ENCODE data around the gene DRG1.

The DRG1 gene

GRCh38 chr22:31440681-31441080, 41.3 kb downstream of the DRG1 start:
- Histone ChIP-seq H3K36me3 (ENCODE audit: control insufficient read depth in 5 of 5, insufficient read depth in 5 of 5, low read length in 5 of 5) (peaks cover 37 to 97% (median 85%) of the 10 kb centered on the region in 5 donors), H3K9ac (ENCODE audit: low read length in 5 of 5) (no peak overlapping the region), H3K27ac (ENCODE audit: low read depth, low read length) (no peak overlapping the region), H3K27me3 (ENCODE audit: control insufficient read depth in 5 of 5, insufficient read depth in 4 of 5, low read length in 5 of 5) (no peaks in the 10 kb centered on the region), H3K4me1 (ENCODE audit: control insufficient read depth in 5 of 5, insufficient read depth in 5 of 5, low read length in 5 of 5) (peaks cover 2 to 18% (median 9%) of the 10 kb centered on the region in 5 donors), H3K4me3 (ENCODE audit: low read depth in 1 of 5, low read length in 5 of 5) (no peak overlapping the region), H3K9me3 (ENCODE audit: control insufficient read depth in 5 of 5, low read length in 5 of 5) (no peaks in the 10 kb centered on the region)

- H3K36me3 ChIP-seq (ENCODE audit: control insufficient read depth in 5 of 5, insufficient read depth in 5 of 5, low read length in 5 of 5), result peaks cover 38 to 88% (median 78%) of the 10 kb centered on the region in 5 donors
- H3K27ac ChIP-seq (ENCODE audit: low read depth, low read length), result no peak overlapping the region
- no peaks in the 10 kb centered on the region for H3K9me3 ChIP-seq (ENCODE audit: control insufficient read depth in 5 of 5, low read length in 5 of 5)
- no peak overlapping the region for H3K9ac ChIP-seq (ENCODE audit: low read length in 5 of 5)
- no peaks in the 10 kb centered on the region for H3K27me3 ChIP-seq (ENCODE audit: control insufficient read depth in 5 of 5, insufficient read depth in 4 of 5, low read length in 5 of 5)
- H3K4me3 ChIP-seq (ENCODE audit: low read depth in 1 of 5, low read length in 5 of 5), result no peak overlapping the region
- peaks cover 0 to 9% (median 7%) of the 10 kb centered on the region in 5 donors for H3K4me1 ChIP-seq (ENCODE audit: control insufficient read depth in 5 of 5, insufficient read depth in 5 of 5, low read length in 5 of 5)
Observed at GRCh38 chr22:31441652-31442051, 42.2 kb downstream of the DRG1 start.

GRCh38 chr22:31442768-31443489, 43.5 kb downstream of the DRG1 start:
- no peak overlapping the region for H3K4me3 ChIP-seq (ENCODE audit: low read depth in 1 of 5, low read length in 5 of 5)
- no peaks in the 10 kb centered on the region for H3K27me3 ChIP-seq (ENCODE audit: control insufficient read depth in 5 of 5, insufficient read depth in 4 of 5, low read length in 5 of 5)
- peaks cover 26 to 89% (median 75%) of the 10 kb centered on the region in 5 donors for H3K36me3 ChIP-seq (ENCODE audit: control insufficient read depth in 5 of 5, insufficient read depth in 5 of 5, low read length in 5 of 5)
- H3K9me3 ChIP-seq (ENCODE audit: control insufficient read depth in 5 of 5, low read length in 5 of 5), result no peaks in the 10 kb centered on the region
- H3K27ac ChIP-seq (ENCODE audit: low read depth, low read length), result no peak overlapping the region
- peaks cover 0 to 9% (median 5%) of the 10 kb centered on the region in 5 donors for H3K4me1 ChIP-seq (ENCODE audit: control insufficient read depth in 5 of 5, insufficient read depth in 5 of 5, low read length in 5 of 5)
- no peak overlapping the region for H3K9ac ChIP-seq (ENCODE audit: low read length in 5 of 5)

GRCh38 chr22:31443516-31443915, 44.1 kb downstream of the DRG1 start:
- H3K27me3 ChIP-seq (ENCODE audit: control insufficient read depth in 5 of 5, insufficient read depth in 4 of 5, low read length in 5 of 5), result no peaks in the 10 kb centered on the region
- H3K4me1 ChIP-seq (ENCODE audit: control insufficient read depth in 5 of 5, insufficient read depth in 5 of 5, low read length in 5 of 5), result peaks cover 0 to 9% (median 5%) of the 10 kb centered on the region in 5 donors
- H3K4me3 ChIP-seq (ENCODE audit: low read depth in 1 of 5, low read length in 5 of 5), result no peak overlapping the region
- no peaks in the 10 kb centered on the region for H3K9me3 ChIP-seq (ENCODE audit: control insufficient read depth in 5 of 5, low read length in 5 of 5)
- H3K9ac ChIP-seq (ENCODE audit: low read length in 5 of 5), result no peak overlapping the region
- no peak overlapping the region for H3K27ac ChIP-seq (ENCODE audit: low read depth, low read length)
- peaks cover 21 to 89% (median 77%) of the 10 kb centered on the region in 5 donors for H3K36me3 ChIP-seq (ENCODE audit: control insufficient read depth in 5 of 5, insufficient read depth in 5 of 5, low read length in 5 of 5)

GRCh38 chr22:31445642-31446041, 46.2 kb downstream of the DRG1 start:
- Histone ChIP-seq H3K27ac (ENCODE audit: low read depth, low read length) (no peak overlapping the region), H3K36me3 (ENCODE audit: control insufficient read depth in 5 of 5, insufficient read depth in 5 of 5, low read length in 5 of 5) (peaks cover 17 to 76% (median 59%) of the 10 kb centered on the region in 5 donors), H3K27me3 (ENCODE audit: control insufficient read depth in 5 of 5, insufficient read depth in 4 of 5, low read length in 5 of 5) (no peaks in the 10 kb centered on the region), H3K9me3 (ENCODE audit: control insufficient read depth in 5 of 5, low read length in 5 of 5) (no peaks in the 10 kb centered on the region), H3K9ac (ENCODE audit: low read length in 5 of 5) (no peak overlapping the region), H3K4me3 (ENCODE audit: low read depth in 1 of 5, low read length in 5 of 5) (no peak overlapping the region), H3K4me1 (ENCODE audit: control insufficient read depth in 5 of 5, insufficient read depth in 5 of 5, low read length in 5 of 5) (no peaks in the 10 kb centered on the region)

- H3K27ac ChIP-seq (ENCODE audit: low read depth, low read length), result no peak overlapping the region
- H3K36me3 ChIP-seq (ENCODE audit: control insufficient read depth in 5 of 5, insufficient read depth in 5 of 5, low read length in 5 of 5), result peaks cover 17 to 72% (median 56%) of the 10 kb centered on the region in 5 donors
- no peaks in the 10 kb centered on the region for H3K4me1 ChIP-seq (ENCODE audit: control insufficient read depth in 5 of 5, insufficient read depth in 5 of 5, low read length in 5 of 5)
- no peaks in the 10 kb centered on the region for H3K27me3 ChIP-seq (ENCODE audit: control insufficient read depth in 5 of 5, insufficient read depth in 4 of 5, low read length in 5 of 5)
- H3K4me3 ChIP-seq (ENCODE audit: low read depth in 1 of 5, low read length in 5 of 5), result no peak overlapping the region
- no peaks in the 10 kb centered on the region for H3K9me3 ChIP-seq (ENCODE audit: control insufficient read depth in 5 of 5, low read length in 5 of 5)
- no peak overlapping the region for H3K9ac ChIP-seq (ENCODE audit: low read length in 5 of 5)
Observed at GRCh38 chr22:31446208-31446607, 46.8 kb downstream of the DRG1 start.

GRCh38 chr22:31446767-31447166, 47.4 kb downstream of the DRG1 start:
- Histone ChIP-seq H3K4me1 (ENCODE audit: control insufficient read depth in 5 of 5, insufficient read depth in 5 of 5, low read length in 5 of 5) (no peaks in the 10 kb centered on the region), H3K9me3 (ENCODE audit: control insufficient read depth in 5 of 5, low read length in 5 of 5) (no peaks in the 10 kb centered on the region), H3K27me3 (ENCODE audit: control insufficient read depth in 5 of 5, insufficient read depth in 4 of 5, low read length in 5 of 5) (no peaks in the 10 kb centered on the region), H3K36me3 (ENCODE audit: control insufficient read depth in 5 of 5, insufficient read depth in 5 of 5, low read length in 5 of 5) (peaks cover 17 to 66% (median 52%) of the 10 kb centered on the region in 5 donors), H3K4me3 (ENCODE audit: low read depth in 1 of 5, low read length in 5 of 5) (no peak overlapping the region), H3K9ac (ENCODE audit: low read length in 5 of 5) (no peak overlapping the region), H3K27ac (ENCODE audit: low read depth, low read length) (no peak overlapping the region)

- Histone ChIP-seq H3K9ac (ENCODE audit: low read length in 5 of 5) (no peak overlapping the region), H3K36me3 (ENCODE audit: control insufficient read depth in 5 of 5, insufficient read depth in 5 of 5, low read length in 5 of 5) (peaks cover 18 to 64% (median 46%) of the 10 kb centered on the region in 5 donors), H3K27me3 (ENCODE audit: control insufficient read depth in 5 of 5, insufficient read depth in 4 of 5, low read length in 5 of 5) (no peaks in the 10 kb centered on the region), H3K9me3 (ENCODE audit: control insufficient read depth in 5 of 5, low read length in 5 of 5) (no peaks in the 10 kb centered on the region), H3K27ac (ENCODE audit: low read depth, low read length) (no peak overlapping the region), H3K4me1 (ENCODE audit: control insufficient read depth in 5 of 5, insufficient read depth in 5 of 5, low read length in 5 of 5) (no peaks in the 10 kb centered on the region), H3K4me3 (ENCODE audit: low read depth in 1 of 5, low read length in 5 of 5) (no peak overlapping the region)
Observed at GRCh38 chr22:31447337-31447736, 47.9 kb downstream of the DRG1 start.

GRCh38 chr22:31448382-31448781, 49.0 kb downstream of the DRG1 start:
- Histone ChIP-seq H3K9ac (ENCODE audit: low read length in 5 of 5) (no peak overlapping the region), H3K27me3 (ENCODE audit: control insufficient read depth in 5 of 5, insufficient read depth in 4 of 5, low read length in 5 of 5) (no peaks in the 10 kb centered on the region), H3K36me3 (ENCODE audit: control insufficient read depth in 5 of 5, insufficient read depth in 5 of 5, low read length in 5 of 5) (peaks cover 18 to 64% (median 40%) of the 10 kb centered on the region in 5 donors), H3K4me3 (ENCODE audit: low read depth in 1 of 5, low read length in 5 of 5) (no peak overlapping the region), H3K4me1 (ENCODE audit: control insufficient read depth in 5 of 5, insufficient read depth in 5 of 5, low read length in 5 of 5) (no peaks in the 10 kb centered on the region), H3K9me3 (ENCODE audit: control insufficient read depth in 5 of 5, low read length in 5 of 5) (no peaks in the 10 kb centered on the region), H3K27ac (ENCODE audit: low read depth, low read length) (no peak overlapping the region)

- Histone ChIP-seq H3K9me3 (ENCODE audit: control insufficient read depth in 5 of 5, low read length in 5 of 5) (no peaks in the 10 kb centered on the region), H3K9ac (ENCODE audit: low read length in 5 of 5) (no peak overlapping the region), H3K4me3 (ENCODE audit: low read depth in 1 of 5, low read length in 5 of 5) (no peak overlapping the region), H3K4me1 (ENCODE audit: control insufficient read depth in 5 of 5, insufficient read depth in 5 of 5, low read length in 5 of 5) (no peaks in the 10 kb centered on the region), H3K36me3 (ENCODE audit: control insufficient read depth in 5 of 5, insufficient read depth in 5 of 5, low read length in 5 of 5) (peaks cover 28 to 65% (median 47%) of the 10 kb centered on the region in 5 donors), H3K27me3 (ENCODE audit: control insufficient read depth in 5 of 5, insufficient read depth in 4 of 5, low read length in 5 of 5) (no peaks in the 10 kb centered on the region), H3K27ac (ENCODE audit: low read depth, low read length) (no peak overlapping the region)
Observed at GRCh38 chr22:31449506-31449905, 50.1 kb downstream of the DRG1 start.
